Large intestine (tissue), 12 donors: ENCODE data around the gene TRIL. TPM values are rescaled to one million over a fixed set of nuclear protein-coding genes. Genes with fewer than 3 reads are reported as not detected.
A peak's percentile ranks its signal among the peaks of the same experiment; 100 is the strongest.

Experiments
- DNase-seq, 2 donors: peaks; one replicate each; pipeline versions ENCODE4 v3.0.0 to v3.0.0-alpha.2; 2013
- H3K27ac ChIP-seq: one replicate; pipeline ENCODE4 v1.5.1; 2013; ENCODE audit warnings: low read length
- H3K27me3 ChIP-seq: 2 replicates; pipeline ENCODE4 v1.6.1; 2013; ENCODE audit warnings: low read length; ENCODE audit not compliant: control insufficient read depth, insufficient read depth
- H3K36me3 ChIP-seq: 2 replicates; pipeline ENCODE4 v1.6.1; 2013; ENCODE audit warnings: low read length; ENCODE audit not compliant: control insufficient read depth, insufficient read depth
- H3K4me1 ChIP-seq: one replicate; pipeline ENCODE4 v1.6.1; 2013; ENCODE audit warnings: low read length; ENCODE audit not compliant: control insufficient read depth, insufficient read depth
- H3K4me3 ChIP-seq: one replicate; pipeline ENCODE4 v1.5.1; 2013; ENCODE audit warnings: low read length
- H3K9me3 ChIP-seq: one replicate; pipeline ENCODE4 v1.6.1; 2013; ENCODE audit warnings: mild to moderate bottlenecking, low read depth, low read length, moderate library complexity; ENCODE audit not compliant: control insufficient read depth
- WGBS: methylation state at CpG from one replicate; pipeline ENCODE4 v1.1.5; 2013; ENCODE audit warnings: low lambda C conversion rate; ENCODE audit not compliant: insufficient coverage; 5-methylcytosine and 5-hydroxymethylcytosine counted together
- long read RNA-seq, 11 donors: transcript quantifications; one replicate each; lab custom pipeline, GENCODE V29; 2026
- polyA plus RNA-seq: library from polyadenylated mRNA; unstranded; fragments of 120-200 nt; gene quantifications from one replicate; pipeline ENCODE4 v1.2.1, GENCODE V29; 2013

TRIL gene
- polyA plus RNA-seq, result 6.3 TPM
- long read RNA-seq, donor 1, full-length matches to known transcripts, result 3 of 3 reads
- long read RNA-seq, donor 1, partial matches to known transcripts, result 0 of 3 reads
- long read RNA-seq, donor 1, other reads (novel, unspliced or antisense), result 0 of 3 reads
- long read RNA-seq, donor 2, full-length matches to known transcripts, result 9 of 9 reads
- long read RNA-seq, donor 2, partial matches to known transcripts, result 0 of 9 reads
- long read RNA-seq, donor 2, other reads (novel, unspliced or antisense), result 0 of 9 reads
- long read RNA-seq, donor 3, full-length matches to known transcripts, result 7 of 7 reads
- long read RNA-seq, donor 3, partial matches to known transcripts, result 0 of 7 reads
- long read RNA-seq, donor 3, other reads (novel, unspliced or antisense), result 0 of 7 reads
- long read RNA-seq, donor 4, full-length matches to known transcripts, result 3 of 3 reads
- long read RNA-seq, donor 4, partial matches to known transcripts, result 0 of 3 reads
- long read RNA-seq, donor 4, other reads (novel, unspliced or antisense), result 0 of 3 reads
- long read RNA-seq, donor 5, full-length matches to known transcripts, result 5 of 5 reads
- long read RNA-seq, donor 5, partial matches to known transcripts, result 0 of 5 reads
- long read RNA-seq, donor 5, other reads (novel, unspliced or antisense), result 0 of 5 reads
- long read RNA-seq, donor 6, full-length matches to known transcripts, result 14 of 14 reads
- long read RNA-seq, donor 6, partial matches to known transcripts, result 0 of 14 reads
- long read RNA-seq, donor 6, other reads (novel, unspliced or antisense), result 0 of 14 reads
- long read RNA-seq, donor 7, full-length matches to known transcripts, result 6 of 6 reads
- long read RNA-seq, donor 7, partial matches to known transcripts, result 0 of 6 reads
- long read RNA-seq, donor 7, other reads (novel, unspliced or antisense), result 0 of 6 reads
- long read RNA-seq, donor 8, full-length matches to known transcripts, result 11 of 11 reads
- long read RNA-seq, donor 8, partial matches to known transcripts, result 0 of 11 reads
- long read RNA-seq, donor 8, other reads (novel, unspliced or antisense), result 0 of 11 reads
- long read RNA-seq, donor 9, full-length matches to known transcripts, result 8 of 8 reads
- long read RNA-seq, donor 9, partial matches to known transcripts, result 0 of 8 reads
- long read RNA-seq, donor 9, other reads (novel, unspliced or antisense), result 0 of 8 reads
- long read RNA-seq, donor 10, full-length matches to known transcripts, result 6 of 6 reads
- long read RNA-seq, donor 10, partial matches to known transcripts, result 0 of 6 reads
- long read RNA-seq, donor 10, other reads (novel, unspliced or antisense), result 0 of 6 reads
- long read RNA-seq, donor 11, full-length matches to known transcripts, result 11 of 11 reads
- long read RNA-seq, donor 11, partial matches to known transcripts, result 0 of 11 reads
- long read RNA-seq, donor 11, other reads (novel, unspliced or antisense), result 0 of 11 reads

GRCh38 chr7:28958235-28958979 lies at the start of gene TRIL:
TSS of gene TRIL (minus strand) at chr7:28958330. CDS start at chr7:28958046, 284 bp downstream.
- H3K27me3 ChIP-seq, result peaks cover 39% of the 10 kb centered on the region
- WGBS, result 0% methylated on average over 1 of the region's 66 CpGs
- H3K4me1 ChIP-seq, result peaks cover 15% of the 10 kb centered on the region
- H3K4me3 ChIP-seq, result peak within 1 kb of the TSS; percentile 45
- H3K27ac ChIP-seq, result peak within 1 kb of the TSS; percentile 50
- DNase-seq, result peak; percentile 29 to 75
- no peaks in the 10 kb centered on the region for H3K36me3 ChIP-seq
- H3K9me3 ChIP-seq, result peaks cover 10% of the 10 kb centered on the region

- Histone ChIP-seq H3K4me1 (no peaks in the 10 kb centered on the region), H3K36me3 (no peaks in the 10 kb centered on the region), H3K9me3 (no peaks in the 10 kb centered on the region), H3K27me3 (no peaks in the 10 kb centered on the region), H3K27ac (no peak overlapping the region), H3K4me3 (no peak overlapping the region)
- 80% methylated on average over 2 of the region's 2 CpGs for WGBS
- DNase-seq, result no peak
Measured at GRCh38 chr7:29007127-29007526, 49.0 kb upstream of the TRIL start.

- no CpG with 5 or more reads among the region's 3 CpGs for WGBS
- no peaks in the 10 kb centered on the region for H3K9me3 ChIP-seq
- no peaks in the 10 kb centered on the region for H3K4me1 ChIP-seq
- peak; percentile 18 to 51 for DNase-seq
- no peaks in the 10 kb centered on the region for H3K36me3 ChIP-seq
- no peak overlapping the region for H3K27ac ChIP-seq
- H3K4me3 ChIP-seq, result no peak overlapping the region
- no peaks in the 10 kb centered on the region for H3K27me3 ChIP-seq
Measured at GRCh38 chr7:29005829-29006228, 47.7 kb upstream of the TRIL start.

GRCh38 chr7:29005406-29005805 lies 47.3 kb upstream of the TRIL start:
- no peak overlapping the region for H3K4me3 ChIP-seq
- H3K9me3 ChIP-seq, result no peaks in the 10 kb centered on the region
- H3K27me3 ChIP-seq, result no peaks in the 10 kb centered on the region
- DNase-seq, result no peak
- no peaks in the 10 kb centered on the region for H3K4me1 ChIP-seq
- H3K27ac ChIP-seq, result no peak overlapping the region
- no CpG with 5 or more reads among the region's 1 CpG for WGBS
- no peaks in the 10 kb centered on the region for H3K36me3 ChIP-seq

- no CpG with 5 or more reads among the region's 5 CpGs for WGBS
- no peaks in the 10 kb centered on the region for H3K9me3 ChIP-seq
- no peaks in the 10 kb centered on the region for H3K27me3 ChIP-seq
- no peak overlapping the region for H3K27ac ChIP-seq
- no peak overlapping the region for H3K4me3 ChIP-seq
- no peaks in the 10 kb centered on the region for H3K36me3 ChIP-seq
- no peak for DNase-seq
- H3K4me1 ChIP-seq, result no peaks in the 10 kb centered on the region
Measured at GRCh38 chr7:29003703-29004102, 45.6 kb upstream of the TRIL start.

GRCh38 chr7:29000717-29001076 lies 42.6 kb upstream of the TRIL start:
- no peaks in the 10 kb centered on the region for H3K27me3 ChIP-seq
- WGBS, result no CpG with 5 or more reads among the region's 2 CpGs
- H3K4me1 ChIP-seq, result no peaks in the 10 kb centered on the region

GRCh38 chr7:28999895-29000716 lies 42.0 kb upstream of the TRIL start:
- no peaks in the 10 kb centered on the region for H3K27me3 ChIP-seq
- no peaks in the 10 kb centered on the region for H3K9me3 ChIP-seq
- no peaks in the 10 kb centered on the region for H3K36me3 ChIP-seq
- H3K27ac ChIP-seq, result no peak overlapping the region
- no peak for DNase-seq
- no peaks in the 10 kb centered on the region for H3K4me1 ChIP-seq
- no peak overlapping the region for H3K4me3 ChIP-seq
- WGBS, result 100% methylated on average over 3 of the region's 12 CpGs

More at GRCh38 chr7:29000717-29001076, 42.6 kb upstream of the TRIL start:
- DNase-seq, result no peak
- Histone ChIP-seq H3K9me3 (no peaks in the 10 kb centered on the region), H3K36me3 (no peaks in the 10 kb centered on the region), H3K4me3 (no peak overlapping the region), H3K27ac (no peak overlapping the region)

- Histone ChIP-seq H3K36me3 (no peaks in the 10 kb centered on the region), H3K9me3 (no peaks in the 10 kb centered on the region), H3K4me1 (no peaks in the 10 kb centered on the region), H3K27ac (no peak overlapping the region), H3K27me3 (no peaks in the 10 kb centered on the region), H3K4me3 (no peak overlapping the region)
- WGBS, result 92% methylated on average over 2 of the region's 5 CpGs
- DNase-seq, result no peak
Measured at GRCh38 chr7:28999427-28999826, 41.3 kb upstream of the TRIL start.

- Histone ChIP-seq H3K27ac (no peak overlapping the region), H3K4me3 (no peak overlapping the region), H3K27me3 (no peaks in the 10 kb centered on the region), H3K4me1 (no peaks in the 10 kb centered on the region), H3K9me3 (no peaks in the 10 kb centered on the region), H3K36me3 (no peaks in the 10 kb centered on the region)
- no CpG with 5 or more reads among the region's 4 CpGs for WGBS
- no peak for DNase-seq
Measured at GRCh38 chr7:28998105-28998504, 40.0 kb upstream of the TRIL start.
